Fibroblast of upper back skin (primary cell): ENCODE data around the gene SOX2.

Experiments used
- DNase-seq: peaks from one replicate; pipeline ENCODE4 v3.0.0-alpha.2; 2013

Gene SOX2

DNA sequence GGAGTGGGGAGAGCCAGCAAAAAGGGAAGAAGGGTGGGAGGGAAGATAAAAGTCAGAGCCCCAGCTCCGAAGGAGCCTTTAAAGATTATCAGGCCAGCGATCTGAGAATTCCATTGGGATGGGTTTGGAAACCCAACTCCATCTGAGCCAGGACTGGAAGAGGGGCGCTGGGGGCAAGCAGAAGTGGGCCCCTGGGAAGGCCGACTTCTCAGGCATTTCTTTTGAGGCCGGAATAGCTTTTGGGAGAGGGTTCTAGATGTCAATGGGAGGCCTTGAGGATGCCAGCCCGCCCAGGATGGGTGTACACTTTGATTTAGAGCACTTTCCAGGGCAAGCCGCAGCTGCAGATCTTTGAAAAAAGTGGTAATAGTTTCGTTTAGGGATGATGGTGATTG, 6.6 kb upstream of the SOX2 start:
- no peak for DNase-seq

GRCh38 chr3:181707980-181708379, 3.7 kb upstream of the SOX2 start:
- no peak for DNase-seq

GRCh38 chr3:181709537-181710279, 2.0 kb upstream of the SOX2 start:
- DNase-seq, result peak; percentile 47

- DNase-seq, result no peak
Measured at GRCh38 chr3:181710345-181711291, 1.1 kb upstream of the SOX2 start.

DNA sequence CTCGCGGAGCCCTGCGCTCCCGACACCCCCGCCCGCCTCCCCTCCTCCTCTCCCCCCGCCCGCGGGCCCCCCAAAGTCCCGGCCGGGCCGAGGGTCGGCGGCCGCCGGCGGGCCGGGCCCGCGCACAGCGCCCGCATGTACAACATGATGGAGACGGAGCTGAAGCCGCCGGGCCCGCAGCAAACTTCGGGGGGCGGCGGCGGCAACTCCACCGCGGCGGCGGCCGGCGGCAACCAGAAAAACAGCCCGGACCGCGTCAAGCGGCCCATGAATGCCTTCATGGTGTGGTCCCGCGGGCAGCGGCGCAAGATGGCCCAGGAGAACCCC, 464 bp downstream of the SOX2 start:
- no peak for DNase-seq

DNA sequence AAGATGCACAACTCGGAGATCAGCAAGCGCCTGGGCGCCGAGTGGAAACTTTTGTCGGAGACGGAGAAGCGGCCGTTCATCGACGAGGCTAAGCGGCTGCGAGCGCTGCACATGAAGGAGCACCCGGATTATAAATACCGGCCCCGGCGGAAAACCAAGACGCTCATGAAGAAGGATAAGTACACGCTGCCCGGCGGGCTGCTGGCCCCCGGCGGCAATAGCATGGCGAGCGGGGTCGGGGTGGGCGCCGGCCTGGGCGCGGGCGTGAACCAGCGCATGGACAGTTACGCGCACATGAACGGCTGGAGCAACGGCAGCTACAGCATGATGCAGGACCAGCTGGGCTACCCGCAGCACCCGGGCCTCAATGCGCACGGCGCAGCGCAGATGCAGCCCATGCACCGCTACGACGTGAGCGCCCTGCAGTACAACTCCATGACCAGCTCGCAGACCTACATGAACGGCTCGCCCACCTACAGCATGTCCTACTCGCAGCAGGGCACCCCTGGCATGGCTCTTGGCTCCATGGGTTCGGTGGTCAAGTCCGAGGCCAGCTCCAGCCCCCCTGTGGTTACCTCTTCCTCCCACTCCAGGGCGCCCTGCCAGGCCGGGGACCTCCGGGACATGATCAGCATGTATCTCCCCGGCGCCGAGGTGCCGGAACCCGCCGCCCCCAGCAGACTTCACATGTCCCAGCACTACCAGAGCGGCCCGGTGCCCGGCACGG, 991 bp downstream of the SOX2 start:
- DNase-seq, result no peak

DNA sequence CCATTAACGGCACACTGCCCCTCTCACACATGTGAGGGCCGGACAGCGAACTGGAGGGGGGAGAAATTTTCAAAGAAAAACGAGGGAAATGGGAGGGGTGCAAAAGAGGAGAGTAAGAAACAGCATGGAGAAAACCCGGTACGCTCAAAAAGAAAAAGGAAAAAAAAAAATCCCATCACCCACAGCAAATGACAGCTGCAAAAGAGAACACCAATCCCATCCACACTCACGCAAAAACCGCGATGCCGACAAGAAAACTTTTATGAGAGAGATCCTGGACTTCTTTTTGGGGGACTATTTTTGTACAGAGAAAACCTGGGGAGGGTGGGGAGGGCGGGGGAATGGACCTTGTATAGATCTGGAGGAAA, 1.5 kb downstream of the SOX2 start:
- DNase-seq, result no peak

- DNase-seq, result no peak
Measured at GRCh38 chr3:181713676-181714612, 2.2 kb downstream of the SOX2 start.

DNA sequence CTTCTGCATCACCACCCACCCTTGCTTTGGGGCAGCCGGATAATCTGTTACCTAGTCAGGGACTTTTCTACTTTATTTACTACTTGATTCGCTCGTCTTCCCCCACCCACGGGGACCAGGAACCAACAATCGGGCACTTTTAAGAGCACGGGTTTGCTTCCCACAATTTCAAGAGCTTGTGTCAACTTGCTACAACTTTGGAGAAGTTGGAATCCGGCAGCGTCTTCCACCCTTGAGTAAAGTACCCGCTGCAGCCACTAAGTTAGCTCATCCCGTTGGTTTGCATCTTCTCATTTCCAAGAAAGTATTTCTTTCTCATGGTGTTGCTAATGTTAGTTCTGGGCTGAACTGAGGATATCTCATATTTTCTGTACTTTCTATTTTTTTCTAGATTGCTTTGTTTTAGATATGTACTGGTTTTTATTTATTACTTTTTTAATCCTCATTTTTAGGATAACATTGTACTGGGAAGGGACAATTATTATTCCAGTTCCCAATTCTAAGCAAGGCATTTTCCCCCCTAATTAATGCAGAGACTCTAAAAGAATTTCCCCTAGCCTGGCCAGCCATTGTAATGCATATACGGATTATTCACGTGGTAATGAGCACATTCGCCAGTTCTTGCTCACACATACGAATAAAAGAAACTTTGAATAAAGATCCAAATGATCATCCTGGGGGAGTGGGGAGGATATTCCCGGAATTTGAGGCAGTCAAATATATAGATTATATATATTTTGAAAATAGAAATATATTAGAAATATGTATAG, 4.0 kb downstream of the SOX2 start:
- DNase-seq, result no peak

DNA sequence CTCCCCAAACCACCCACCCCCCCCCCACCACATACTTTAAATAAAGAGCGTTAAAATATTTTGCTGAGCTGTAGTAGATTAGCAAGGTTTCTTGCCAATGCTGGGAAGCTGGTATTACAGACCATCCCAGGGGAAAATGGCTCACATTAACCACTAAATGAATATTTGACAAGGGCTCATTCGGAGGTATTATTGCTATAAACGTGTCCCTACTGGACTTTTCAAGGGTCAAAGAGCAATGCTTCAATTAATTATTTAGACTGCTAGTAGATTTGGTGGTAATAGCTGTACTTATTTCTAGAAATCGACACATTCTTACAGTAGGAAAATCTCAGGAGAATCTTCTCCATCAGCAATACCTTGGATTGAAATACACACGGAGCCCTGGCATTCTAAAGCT, 5.2 kb downstream of the SOX2 start:
- DNase-seq, result no peak

GRCh38 chr3:181717549-181718171, 5.9 kb downstream of the SOX2 start:
- DNase-seq, result no peak

- DNase-seq, result no peak
Measured at GRCh38 chr3:181718369-181718768, 6.6 kb downstream of the SOX2 start.

GRCh38 chr3:181718987-181719911, 7.5 kb downstream of the SOX2 start:
- no peak for DNase-seq

GRCh38 chr3:181719991-181720680, 8.4 kb downstream of the SOX2 start:
- DNase-seq, result no peak

DNA sequence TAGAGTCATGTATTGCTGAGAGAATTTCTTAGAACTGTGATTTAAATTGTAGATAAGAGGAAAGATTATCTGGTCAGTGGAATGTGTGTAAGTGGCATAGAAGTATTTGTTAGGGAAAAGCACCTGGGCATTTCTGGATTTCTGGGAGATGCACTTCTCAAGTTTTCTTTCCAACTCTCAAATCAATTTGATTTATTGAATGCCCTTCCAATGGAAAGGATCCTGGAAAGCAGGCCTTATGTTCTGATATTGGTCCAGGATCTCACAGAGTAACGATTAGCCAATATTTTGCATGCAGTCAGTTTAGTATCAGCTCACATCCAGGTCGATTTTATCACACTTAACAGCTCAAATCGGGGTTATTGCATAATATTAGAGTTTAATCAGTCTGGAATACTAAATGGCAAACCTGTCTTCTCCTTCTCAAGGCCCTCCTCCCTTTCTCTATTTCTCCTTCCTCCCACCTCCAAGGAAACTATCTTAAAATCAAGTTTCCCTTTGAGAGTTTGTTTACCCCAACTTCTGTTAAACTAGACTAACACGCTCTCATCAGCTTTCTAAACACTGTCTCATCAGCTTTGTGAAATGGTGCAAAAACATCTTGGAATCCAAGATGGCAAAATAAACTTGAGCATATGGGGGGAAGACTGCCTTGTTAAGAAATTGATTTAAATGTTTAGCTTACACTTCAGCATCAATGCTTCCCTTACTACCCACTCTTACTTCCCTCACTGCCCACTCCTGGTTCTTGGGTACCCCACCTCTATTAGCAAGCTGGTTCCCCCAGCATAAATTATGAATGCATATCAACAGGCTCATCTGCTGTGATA, 9.5 kb downstream of the SOX2 start:
- DNase-seq, result no peak

DNA sequence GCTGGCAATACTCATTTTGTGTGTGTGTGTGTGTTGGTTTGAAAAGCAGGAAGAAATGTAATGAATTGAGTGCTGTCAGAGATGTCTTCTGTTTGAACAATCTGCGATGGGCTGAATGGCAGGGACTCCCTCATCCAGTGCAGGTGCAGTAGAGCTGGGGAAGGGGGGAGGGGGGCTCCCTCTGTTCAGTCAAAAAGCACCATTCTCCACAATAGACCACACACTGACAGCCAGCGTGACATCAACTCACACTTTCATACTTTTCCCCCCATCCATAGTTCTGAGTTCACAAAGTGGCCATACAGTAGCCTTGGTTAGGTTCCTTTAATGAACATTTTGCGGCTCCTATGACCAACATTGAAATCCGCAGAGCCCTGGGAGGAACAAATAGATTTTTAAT, 10.4 kb downstream of the SOX2 start:
- no peak for DNase-seq

- DNase-seq, result no peak
Measured at GRCh38 chr3:181722766-181723425, 11.2 kb downstream of the SOX2 start.

DNA sequence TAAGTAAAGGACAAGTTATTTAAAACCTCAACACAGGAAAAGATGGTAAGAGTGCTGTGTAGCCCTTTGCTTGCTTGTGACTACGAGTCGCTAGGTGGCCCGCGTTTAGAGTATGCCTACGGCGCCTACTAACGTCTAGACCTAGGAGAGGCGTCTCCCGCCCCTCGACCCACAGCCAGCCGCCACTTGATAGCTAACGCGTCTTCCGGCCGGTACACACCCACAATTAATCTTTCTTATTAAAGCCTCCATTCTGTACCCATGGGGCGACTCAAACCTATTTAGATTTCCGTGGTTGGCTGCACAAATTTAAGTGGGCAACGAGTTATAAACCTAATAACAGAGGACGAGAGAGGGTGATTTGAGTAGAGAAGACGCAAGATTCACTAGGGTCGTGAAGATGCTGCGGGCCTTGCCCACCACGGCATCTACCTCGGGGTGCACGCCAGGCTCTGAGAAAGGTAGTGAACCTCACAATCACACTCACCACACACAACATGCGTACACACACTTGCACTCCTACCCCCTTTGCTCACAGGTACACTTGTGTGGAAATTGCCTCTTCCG, 12.0 kb downstream of the SOX2 start:
- DNase-seq, result no peak
